ENCODE data around the gene SEMA3E.

- TF ChIP-seq CTCF (IDR thresholded peaks at IDR 0.05; ENCODE audit: insufficient read depth, low read length, poor library complexity, severe bottlenecking) (no peak), EZH2phosphoT487 (conservative IDR thresholded peaks at IDR 0.05; ENCODE audit: low read length) (no peak)
These were observed 62.7 kb downstream of the SEMA3E start for GRCh38 chr7:83586281-83586680.
